Activated T-helper 1 cell treated with anti-CD3 and anti-CD28 coated beads, Interleukin-12 subunit alpha, Interleukin-12 subunit beta, Interleukin-2, Interleukin-4 antibody, amounts not matched to agents 30 ng/mL and 10 ng/mL and 1 ng/mL, durations not matched to agents 14 hours and 24 hours and 36 hours (primary cell): ENCODE results near the gene OR2F1. TPM values are rescaled to one million over a fixed set of nuclear protein-coding genes. Genes with fewer than 3 reads are reported as not detected.

ENCODE experiments used
- DNase-seq: peaks from one replicate; pipeline ENCODE4 v3.0.0; 2021; ENCODE audit warnings: low spot score
- H3K27ac Mint-ChIP-seq: one replicate; pipeline ENCODE4 v1.8.0; 2021; ENCODE audit warnings: mild to moderate bottlenecking, mixed read lengths
- H3K27me3 Mint-ChIP-seq: one replicate; pipeline ENCODE4 v1.8.0; 2022; ENCODE audit warnings: mild to moderate bottlenecking, moderate library complexity, mixed read lengths; ENCODE audit not compliant: insufficient read depth
- H3K36me3 Mint-ChIP-seq: one replicate; pipeline ENCODE4 v1.8.0; 2021; ENCODE audit warnings: low read depth, mixed read lengths
- H3K4me1 Mint-ChIP-seq: one replicate; pipeline ENCODE4 v1.8.0; 2021; ENCODE audit warnings: low read depth, mixed read lengths
- H3K4me3 Mint-ChIP-seq: one replicate; pipeline ENCODE4 v1.8.0; 2021; ENCODE audit warnings: mild to moderate bottlenecking, moderate library complexity, mixed read lengths
- H3K9me3 Mint-ChIP-seq: one replicate; pipeline ENCODE4 v1.8.0; 2021; ENCODE audit warnings: mixed read lengths
- intact Hi-C: fragments of 100-400 bp; cut with micrococcal nuclease; formaldehyde crosslinking; loops from one replicate; pipeline ENCODE4 v1.15.1; 2024
- total RNA-seq: library from RNA; stranded (reverse); gene quantifications from 2 replicates; pipeline ENCODE4 v1.2.3, GENCODE V29; 2022

The OR2F1 gene
- total RNA-seq, 1 donor from 2014 or later: not detected

DNA sequence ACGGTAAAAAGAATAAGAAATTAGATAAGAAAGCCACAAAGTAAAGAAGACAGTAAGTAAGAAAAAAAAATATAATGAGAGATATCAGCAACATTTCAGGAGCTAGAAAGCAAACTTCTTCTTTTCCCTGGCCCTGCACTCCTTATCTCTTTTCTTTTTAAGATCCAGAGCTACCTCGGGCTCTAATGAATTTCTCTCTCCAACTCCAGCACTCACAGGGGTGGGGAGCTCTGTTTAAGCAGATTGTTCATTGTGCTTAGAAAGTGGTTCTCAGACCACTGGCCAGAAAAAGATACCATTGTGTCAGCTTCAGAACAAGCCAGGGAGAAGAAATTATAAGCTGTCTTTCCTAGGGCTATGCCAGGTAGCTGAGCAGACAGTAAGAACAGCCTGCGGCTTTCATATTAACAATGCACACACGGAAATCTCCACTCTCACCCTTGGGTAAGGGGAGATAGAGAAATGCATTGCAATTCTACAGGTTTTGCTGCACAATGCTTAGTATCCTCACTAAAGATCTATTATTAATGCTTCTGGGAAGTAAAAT lies 19.3 kb downstream of the OR2F1 start:
- H3K4me1 Mint-ChIP-seq: no peaks in the 10 kb centered on the region
- no peak overlapping the region for H3K27ac Mint-ChIP-seq
- H3K4me3 Mint-ChIP-seq: no peak overlapping the region
- intact Hi-C loops: no loop called here
- H3K27me3 Mint-ChIP-seq: no peaks in the 10 kb centered on the region
- H3K9me3 Mint-ChIP-seq: no peaks in the 10 kb centered on the region
- no peak for DNase-seq
- no peaks in the 10 kb centered on the region for H3K36me3 Mint-ChIP-seq

DNA sequence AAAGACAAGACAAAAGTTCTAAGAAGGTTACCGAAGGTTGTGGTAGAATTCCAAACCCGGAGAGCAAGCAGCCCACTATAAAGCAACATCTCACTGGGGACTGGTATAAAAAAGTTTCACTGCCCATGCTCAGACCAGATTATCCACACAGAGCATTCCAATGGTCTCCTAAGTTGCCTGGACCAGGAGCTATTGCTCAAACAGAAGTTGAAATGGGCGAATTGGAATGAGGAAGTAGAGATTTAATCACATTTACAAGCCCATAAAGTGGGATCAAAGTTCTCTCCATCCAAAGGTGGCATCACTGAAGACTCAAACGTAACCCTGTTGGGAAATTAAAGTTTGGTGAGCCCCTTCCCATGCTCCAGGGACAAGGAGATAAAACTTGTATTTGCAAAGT lies 19.8 kb downstream of the OR2F1 start:
- Mint-ChIP-seq H3K4me1 (no peaks in the 10 kb centered on the region), H3K4me3 (no peak overlapping the region), H3K27ac (no peak overlapping the region), H3K36me3 (no peaks in the 10 kb centered on the region), H3K27me3 (no peaks in the 10 kb centered on the region), H3K9me3 (no peaks in the 10 kb centered on the region)
- DNase-seq: no peak
- intact Hi-C loops: no loop called here

DNA sequence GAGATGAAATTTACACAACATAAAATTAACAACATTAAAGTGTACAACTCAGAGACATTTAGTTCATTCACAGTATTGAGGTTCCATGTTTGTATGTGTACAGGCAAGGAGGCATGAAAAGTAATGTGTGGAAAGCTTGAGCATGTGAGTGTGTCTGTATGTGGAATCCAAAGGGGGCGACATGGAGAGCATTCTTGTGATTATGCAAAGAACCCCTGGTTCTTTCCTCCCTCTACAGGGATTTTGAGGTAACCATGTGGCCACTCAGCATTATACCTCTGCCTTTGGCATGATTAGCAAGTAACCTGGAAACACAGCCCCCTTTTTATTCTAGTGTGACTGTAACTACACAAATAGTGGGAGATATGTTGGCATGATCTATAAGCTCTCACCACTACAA lies 21.0 kb downstream of the OR2F1 start:
- no peak for DNase-seq
- intact Hi-C loops: no loop called here
- no peak overlapping the region for H3K4me3 Mint-ChIP-seq
- no peaks in the 10 kb centered on the region for H3K9me3 Mint-ChIP-seq
- H3K27me3 Mint-ChIP-seq: no peaks in the 10 kb centered on the region
- H3K4me1 Mint-ChIP-seq: no peaks in the 10 kb centered on the region
- no peaks in the 10 kb centered on the region for H3K36me3 Mint-ChIP-seq
- no peak overlapping the region for H3K27ac Mint-ChIP-seq

DNA sequence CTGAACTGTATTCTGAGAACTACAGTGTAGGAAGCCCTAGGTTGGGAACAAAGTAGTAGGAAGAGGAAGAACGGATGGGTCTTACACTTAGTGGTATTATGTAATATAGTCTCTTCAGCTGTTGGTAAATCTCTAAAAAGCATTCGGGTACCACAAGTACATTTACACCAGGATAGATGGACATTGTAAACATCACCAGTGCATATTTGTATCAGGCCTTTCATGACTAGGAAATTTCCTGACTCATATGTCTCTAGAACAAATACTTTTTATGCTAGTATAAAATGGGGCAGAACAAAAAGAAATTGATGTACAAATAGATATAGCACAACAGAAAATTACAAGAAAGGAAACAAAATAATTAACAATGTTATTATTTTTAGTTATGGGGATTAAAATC lies 23.9 kb downstream of the OR2F1 start:
- intact Hi-C loops: no loop called here
- H3K27ac Mint-ChIP-seq: no peak overlapping the region
- H3K9me3 Mint-ChIP-seq: no peaks in the 10 kb centered on the region
- H3K4me3 Mint-ChIP-seq: no peak overlapping the region
- H3K4me1 Mint-ChIP-seq: no peaks in the 10 kb centered on the region
- no peaks in the 10 kb centered on the region for H3K36me3 Mint-ChIP-seq
- no peaks in the 10 kb centered on the region for H3K27me3 Mint-ChIP-seq
- no peak for DNase-seq

DNA sequence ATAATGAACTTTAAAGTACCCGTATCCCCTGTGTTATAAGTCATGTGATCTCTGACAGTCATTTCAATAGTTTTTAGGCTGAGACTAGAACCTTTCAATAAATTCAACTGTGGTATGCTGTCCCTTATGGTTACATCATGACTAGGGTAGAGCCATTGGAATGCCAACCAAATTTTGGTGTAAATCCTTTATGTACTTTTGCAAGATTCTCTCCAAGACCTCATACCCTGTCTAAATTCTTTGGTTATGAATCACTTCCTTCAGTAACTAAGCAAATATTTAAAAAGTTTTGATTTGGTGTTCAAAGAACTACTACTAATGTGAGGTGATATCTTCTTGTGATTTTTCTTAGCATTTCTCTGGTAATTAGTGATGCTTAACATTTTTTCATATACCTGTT lies 24.7 kb downstream of the OR2F1 start:
- H3K27ac Mint-ChIP-seq: no peak overlapping the region
- H3K4me1 Mint-ChIP-seq: no peaks in the 10 kb centered on the region
- H3K36me3 Mint-ChIP-seq: no peaks in the 10 kb centered on the region
- no peak for DNase-seq
- intact Hi-C loops: no loop called here
- no peaks in the 10 kb centered on the region for H3K27me3 Mint-ChIP-seq
- H3K4me3 Mint-ChIP-seq: no peak overlapping the region
- no peaks in the 10 kb centered on the region for H3K9me3 Mint-ChIP-seq

DNA sequence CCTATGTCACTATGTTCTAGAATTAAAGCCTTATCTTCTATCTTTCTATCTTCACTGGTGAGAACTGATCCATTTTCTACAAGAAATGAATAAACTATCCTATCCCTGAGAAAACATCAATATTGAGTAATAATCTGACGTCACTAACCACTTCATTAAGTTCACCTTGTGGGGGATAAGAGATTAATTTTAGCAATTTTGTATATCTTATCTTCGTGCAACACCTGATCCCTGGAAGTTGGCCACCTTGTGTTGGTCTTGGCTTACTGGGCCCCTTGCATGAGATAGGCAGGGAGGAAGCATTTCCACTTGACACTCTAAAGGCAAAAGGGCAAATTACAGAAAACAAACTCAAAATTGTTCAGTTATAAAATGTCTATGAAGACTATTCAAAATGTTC lies 25.4 kb downstream of the OR2F1 start:
- Mint-ChIP-seq H3K27ac (no peak overlapping the region), H3K9me3 (no peaks in the 10 kb centered on the region), H3K27me3 (no peaks in the 10 kb centered on the region), H3K36me3 (no peaks in the 10 kb centered on the region), H3K4me1 (no peaks in the 10 kb centered on the region), H3K4me3 (no peak overlapping the region)
- no peak for DNase-seq
- intact Hi-C loops: no loop called here

DNA sequence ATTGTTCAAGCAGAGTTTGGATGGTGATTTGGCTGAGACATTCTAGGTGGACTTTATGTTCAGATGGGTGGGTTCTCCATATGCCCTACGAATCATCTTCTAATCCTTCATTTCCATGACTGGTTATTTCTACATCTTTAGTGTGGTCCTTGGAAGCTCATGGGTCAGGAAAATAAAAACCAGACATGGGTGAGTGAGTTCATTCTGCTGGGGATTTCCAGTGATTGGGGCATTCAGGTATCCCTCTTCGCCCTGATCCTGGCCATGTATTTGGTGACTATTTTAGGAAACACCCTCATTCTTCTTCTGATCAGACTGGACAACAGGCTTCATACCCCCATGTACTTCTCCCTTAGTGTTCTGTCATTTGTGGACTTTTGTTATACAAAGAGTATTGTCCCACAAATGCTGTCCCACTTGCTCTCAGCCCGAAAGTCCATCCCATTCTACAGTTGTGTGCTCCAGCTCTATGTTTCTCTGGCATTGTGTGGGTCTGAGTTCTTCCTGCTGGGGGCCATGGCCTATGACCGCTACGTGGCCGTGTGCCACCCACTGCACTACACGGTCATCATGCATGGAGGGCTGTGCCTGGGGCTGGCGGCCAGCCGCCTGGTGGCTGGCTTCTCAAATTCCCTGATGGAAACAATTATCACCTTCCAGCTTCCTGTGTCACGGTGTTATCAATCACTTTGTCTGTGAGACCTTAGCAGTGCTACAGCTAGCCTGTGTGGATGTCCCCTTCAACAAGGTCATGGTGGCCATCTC lies 26.3 kb downstream of the OR2F1 start:
- H3K27ac Mint-ChIP-seq: no peak overlapping the region
- no peaks in the 10 kb centered on the region for H3K9me3 Mint-ChIP-seq
- H3K36me3 Mint-ChIP-seq: no peaks in the 10 kb centered on the region
- H3K4me3 Mint-ChIP-seq: no peak overlapping the region
- intact Hi-C loops: no loop called here
- no peaks in the 10 kb centered on the region for H3K4me1 Mint-ChIP-seq
- no peak for DNase-seq
- H3K27me3 Mint-ChIP-seq: no peaks in the 10 kb centered on the region

DNA sequence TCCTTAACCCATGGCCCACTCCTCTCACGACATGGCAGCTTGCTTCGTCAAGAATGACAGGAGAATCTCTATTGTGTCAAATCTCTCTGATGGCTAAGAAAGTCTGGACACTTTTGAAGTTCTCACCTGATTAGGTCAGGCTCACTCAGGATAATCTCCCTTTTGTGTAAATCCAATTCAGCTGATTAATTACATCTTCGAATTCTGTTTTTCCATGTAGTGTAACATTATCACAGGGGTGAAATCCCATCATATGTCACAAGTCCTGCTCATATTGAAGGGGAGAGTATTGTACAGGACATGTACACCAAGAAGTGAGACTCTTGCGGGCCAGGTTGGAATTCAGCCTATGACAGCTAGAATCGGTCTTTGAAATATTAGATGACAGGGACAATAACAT lies 29.3 kb downstream of the OR2F1 start:
- Mint-ChIP-seq H3K27ac (no peak overlapping the region), H3K4me1 (peaks cover 18% of the 10 kb centered on the region), H3K36me3 (no peaks in the 10 kb centered on the region), H3K4me3 (no peak overlapping the region), H3K9me3 (peaks cover 8% of the 10 kb centered on the region), H3K27me3 (no peaks in the 10 kb centered on the region)
- intact Hi-C loops: no loop called here
- no peak for DNase-seq

DNA sequence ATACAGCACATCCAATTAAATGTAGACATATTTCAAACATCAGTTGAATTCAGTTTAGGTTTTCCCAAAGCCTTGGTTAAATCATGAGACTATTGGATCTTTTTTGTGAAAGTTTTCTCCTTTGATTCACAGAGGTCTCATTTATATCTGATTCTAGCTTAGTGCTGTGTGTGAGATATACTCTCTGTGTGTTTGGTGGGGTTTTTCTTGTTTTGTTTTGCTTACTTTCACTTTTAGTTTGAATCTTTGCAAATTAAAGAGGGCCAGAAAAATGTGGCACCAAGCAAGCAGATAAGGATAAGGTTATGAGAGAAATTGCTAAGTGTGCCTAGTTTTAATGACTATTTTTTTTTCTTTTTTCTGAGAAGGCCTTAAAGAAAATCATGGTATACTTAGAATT lies 32.9 kb downstream of the OR2F1 start:
- Mint-ChIP-seq H3K4me3 (no peak overlapping the region), H3K27ac (no peak overlapping the region), H3K4me1 (peaks cover 18% of the 10 kb centered on the region), H3K27me3 (peaks cover 6% of the 10 kb centered on the region), H3K36me3 (no peaks in the 10 kb centered on the region), H3K9me3 (peaks cover 17% of the 10 kb centered on the region)
- intact Hi-C loops: no loop called here
- DNase-seq: no peak

DNA sequence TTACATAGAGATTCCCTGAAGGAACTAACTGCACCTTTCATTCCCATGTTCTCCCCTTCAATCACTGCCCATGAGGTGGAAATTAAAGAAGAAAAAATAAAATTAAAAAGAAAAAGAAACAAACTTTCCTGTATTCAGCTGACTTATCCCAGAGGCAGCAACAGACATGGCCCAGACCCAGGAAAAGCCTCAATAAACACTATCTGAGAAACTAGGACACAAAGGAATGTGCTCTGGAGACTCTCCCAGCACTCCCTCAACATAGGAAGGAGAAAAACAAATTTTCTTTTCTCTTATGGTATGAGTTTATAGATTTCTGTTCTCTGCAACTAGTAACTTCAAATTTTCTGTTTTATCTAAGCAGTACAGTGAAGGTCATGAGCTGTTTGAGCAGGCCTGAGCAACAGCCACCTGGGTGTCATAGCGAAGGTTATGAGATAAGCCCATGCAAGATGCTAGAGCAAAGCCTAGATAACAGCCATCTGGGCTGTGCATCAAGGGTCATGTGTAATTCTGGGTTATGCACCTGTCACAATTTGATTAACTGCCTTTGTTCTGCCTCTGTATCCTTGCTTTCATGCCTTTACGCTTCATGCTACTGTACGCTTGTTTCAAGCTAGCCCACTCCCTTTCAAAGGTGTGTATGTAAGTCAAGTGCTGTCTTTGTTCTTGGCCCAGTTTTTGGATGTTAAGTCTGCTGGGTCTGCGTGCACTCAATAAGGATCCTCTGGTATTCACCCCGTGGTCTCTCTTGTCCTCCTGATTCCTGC lies 34.5 kb downstream of the OR2F1 start:
- no peak for DNase-seq
- intact Hi-C loops: no loop called here
- Mint-ChIP-seq H3K27me3 (peaks cover 8% of the 10 kb centered on the region), H3K27ac (no peak overlapping the region), H3K4me1 (peaks cover 18% of the 10 kb centered on the region), H3K4me3 (no peak overlapping the region), H3K36me3 (no peaks in the 10 kb centered on the region), H3K9me3 (peaks cover 17% of the 10 kb centered on the region)

DNA sequence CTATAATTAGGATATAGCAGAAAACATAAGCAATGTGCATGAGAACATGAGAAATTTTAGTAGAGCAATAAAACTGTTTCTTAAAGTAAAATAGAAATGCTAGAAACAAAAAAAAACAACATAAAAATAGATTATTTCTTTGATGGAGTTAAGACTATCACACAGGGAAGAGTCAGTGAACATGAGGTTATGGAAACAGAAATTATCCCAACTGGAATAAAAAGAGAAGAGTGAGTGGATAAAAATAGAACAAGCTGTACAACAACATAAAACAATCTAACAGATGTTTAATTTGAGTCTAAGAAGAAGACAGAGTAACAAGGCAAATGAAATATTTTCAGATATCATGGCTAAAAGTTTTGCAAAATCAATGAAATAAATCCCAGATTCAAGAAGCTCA lies 38.0 kb downstream of the OR2F1 start:
- Mint-ChIP-seq H3K9me3 (peaks cover 11% of the 10 kb centered on the region), H3K36me3 (no peaks in the 10 kb centered on the region), H3K4me3 (no peak overlapping the region), H3K4me1 (peaks cover 2% of the 10 kb centered on the region), H3K27ac (no peak overlapping the region), H3K27me3 (peaks cover 10% of the 10 kb centered on the region)
- intact Hi-C loops: no loop called here
- DNase-seq: no peak

DNA sequence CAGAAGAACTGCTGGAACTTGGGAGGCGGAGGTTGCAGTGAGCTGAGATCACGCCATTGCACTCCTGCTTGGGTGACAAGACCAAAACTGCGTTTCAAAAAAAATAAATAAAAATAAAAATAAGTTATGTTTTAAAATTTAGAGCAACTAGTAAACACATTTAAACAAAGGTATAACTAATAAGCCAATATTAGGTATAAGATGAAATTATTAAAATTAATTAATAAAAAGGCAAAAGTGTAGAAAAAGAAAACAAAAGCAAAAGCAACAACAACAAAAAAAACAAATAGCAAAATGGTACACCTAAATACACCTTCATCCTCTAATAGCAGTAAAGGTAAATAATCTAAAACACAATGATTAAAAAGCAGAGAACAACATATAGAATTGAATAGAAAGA lies 39.3 kb downstream of the OR2F1 start:
- no peaks in the 10 kb centered on the region for H3K4me1 Mint-ChIP-seq
- H3K4me3 Mint-ChIP-seq: no peak overlapping the region
- peaks cover 8% of the 10 kb centered on the region for H3K9me3 Mint-ChIP-seq
- peaks cover 10% of the 10 kb centered on the region for H3K27me3 Mint-ChIP-seq
- intact Hi-C loops: no loop called here
- DNase-seq: no peak
- no peaks in the 10 kb centered on the region for H3K36me3 Mint-ChIP-seq
- H3K27ac Mint-ChIP-seq: no peak overlapping the region

DNA sequence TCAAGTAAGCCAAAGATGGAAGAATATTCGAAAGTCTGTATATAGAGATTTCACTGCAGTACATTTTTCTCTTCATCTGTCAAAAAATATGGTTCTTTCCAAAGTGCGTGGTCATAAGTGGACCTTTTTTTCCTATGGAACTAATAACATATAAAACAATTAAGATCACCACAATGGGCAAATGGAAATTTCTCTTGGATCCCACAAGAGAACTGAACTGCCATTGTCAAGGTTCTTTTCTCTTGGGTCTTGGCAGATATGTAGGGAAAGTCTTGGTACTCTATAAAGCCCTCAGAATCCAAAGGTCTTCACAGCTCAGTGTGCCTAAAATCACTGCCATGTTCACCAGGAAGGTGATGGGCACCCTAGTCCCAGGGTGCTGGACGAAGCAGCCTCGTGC lies 45.4 kb downstream of the OR2F1 start, which contains the start of gene OR6B1:
Gene OR6B1 (plus strand): TSS at position 301 of the 400 bp plus-strand sequence. CDS start 3,677 bp downstream, outside the sequence.
- H3K4me3 Mint-ChIP-seq: no peak within 1 kb of the TSS

More for the DNA sequence above, 45.4 kb downstream of the OR2F1 start, which contains the start of gene OR6B1:
- intact Hi-C loops: no loop called here
- Mint-ChIP-seq H3K4me1 (no peaks in the 10 kb centered on the region), H3K27ac (no peak within 1 kb of the TSS), H3K27me3 (peaks cover 2% of the 10 kb centered on the region), H3K36me3 (no peaks in the 10 kb centered on the region), H3K9me3 (no peaks in the 10 kb centered on the region)
- DNase-seq: no peak
